ENCODE measurements around the gene MRPL34.

DNA sequence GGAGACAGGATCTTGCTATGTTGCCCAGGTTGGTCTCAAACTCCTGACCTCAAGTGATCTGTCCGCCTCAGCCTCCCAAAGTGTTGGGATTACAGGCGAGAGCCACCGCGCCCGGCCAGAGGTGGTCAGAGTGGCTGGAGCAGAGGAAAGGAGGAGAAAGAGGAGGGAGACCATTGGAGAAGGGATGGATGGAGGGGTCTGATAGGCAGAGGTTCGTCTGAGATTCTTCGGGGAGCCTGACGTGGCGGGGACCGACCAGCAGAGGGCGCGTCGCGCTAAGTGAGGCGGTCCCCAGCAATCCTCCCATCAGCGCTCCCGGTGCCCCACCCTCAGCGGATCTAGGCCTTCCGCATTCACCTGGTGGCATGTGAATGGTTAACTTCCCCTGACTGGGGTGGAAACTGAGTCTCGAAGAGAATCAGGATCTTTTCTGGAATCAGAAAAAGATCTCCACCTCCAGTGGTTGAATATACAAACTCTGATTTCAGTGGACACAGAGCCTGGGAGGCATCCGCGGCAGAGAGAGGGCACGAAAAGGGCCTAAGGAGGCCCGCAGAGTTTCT lies 40.5 kb downstream of the MRPL34 start:
- TF ChIP-seq CTCF (conservative IDR thresholded peaks at IDR 0.05 in 1 of 2, IDR thresholded peaks at IDR 0.05 in 1 of 2; ENCODE audit: extremely low read depth in 1 of 2, insufficient read depth in 1 of 2, low read depth in 1 of 2, low read length in 2 of 2) (peak; percentile 78 to 94), EZH2 (IDR thresholded peaks at IDR 0.05; ENCODE audit: borderline replicate concordance, low read length) (no peak)

All from mammary epithelial cell (primary cell).